H1 (cell line): ENCODE data around the gene URM1. TPM values are rescaled to one million over a fixed set of nuclear protein-coding genes. Genes with fewer than 3 reads are reported as not detected.

ENCODE experiments used
- MAFK ChIP-seq: IDR thresholded peaks from 2 replicates; pipeline ENCODE4 v1.6.1; 2012; ENCODE audit warnings: low read depth, mild to moderate bottlenecking, improper control_type of control experiment, low read length
- polyA plus RNA-seq, 7 experiments: library from polyadenylated mRNA; depleted of rRNA in 3 of 7; stranded (reverse) in 5 of 7; unstranded in 2 of 7; fragments of >200 nt in 5 of 7; fragments of 200-250 nt in 2 of 7; gene quantifications; 1 replicate in 5 of 7; 2 replicates in 1 of 7; 4 replicates in 1 of 7; pipeline versions ENCODE4 v1.2.1 to v1.2.3, GENCODE V29; 2011 to 2013; ENCODE audit warnings: missing spikeins in 2 of 7, mixed read lengths in 2 of 7
- total RNA-seq: library from RNA; stranded (reverse); fragmentation: NEBNext Ultra II Directional; extraction: Animal tissue kit (Norgen Biotek cat#: 25700); gene quantifications from 2 replicates; pipeline ENCODE4 v1.2.1, GENCODE V29; 2021

Gene URM1
- total and polyA plus RNA-seq, 2 of the 8 experiments (the other 6 are each of a cell fraction or from before 2014, with no cell fraction given): 58.3 to 62.3 TPM

DNA sequence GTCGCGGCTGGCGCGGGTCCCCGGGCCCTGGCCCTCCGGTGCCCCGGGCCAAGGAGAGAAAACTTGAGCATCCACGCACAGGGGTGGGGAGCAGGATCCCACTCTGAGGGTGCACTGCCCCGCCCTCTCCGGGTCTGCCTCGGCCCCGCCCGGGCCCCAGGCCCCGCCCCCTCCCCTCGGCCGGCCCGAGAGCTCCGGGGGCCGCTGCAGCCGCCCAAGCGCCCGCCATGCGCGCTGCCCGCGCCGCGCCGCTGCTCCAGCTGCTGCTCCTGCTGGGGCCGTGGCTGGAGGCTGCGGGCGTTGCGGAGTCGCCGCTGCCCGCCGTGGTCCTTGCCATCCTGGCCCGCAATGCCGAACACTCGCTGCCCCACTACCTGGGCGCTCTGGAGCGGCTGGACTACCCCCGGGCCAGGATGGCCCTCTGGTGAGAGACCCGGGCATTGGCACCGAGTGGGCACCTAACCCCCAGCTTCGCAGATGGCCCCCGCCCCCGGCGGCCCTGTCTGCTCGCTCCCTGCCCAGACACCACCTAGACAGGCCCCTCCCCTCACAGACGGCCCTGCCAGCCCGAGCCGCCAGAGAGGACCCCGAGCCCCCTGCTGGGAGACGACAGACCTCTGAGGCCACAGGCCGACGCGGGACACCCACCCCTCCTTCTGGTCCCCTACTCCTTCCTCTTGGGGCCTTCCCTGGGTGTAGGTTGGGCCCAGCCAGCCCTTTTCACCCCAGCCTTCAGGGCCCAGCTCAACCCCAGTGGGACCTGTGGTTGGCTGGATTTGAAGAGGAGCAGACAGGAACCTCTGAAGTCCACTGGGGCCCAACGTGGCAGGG, 49.7 kb downstream of the URM1 start, which contains the start of gene CERCAM (continued):
- TF ChIP-seq MAFK: no peak
